ENCODE data around the gene GLG1.
"Not testable (repeated sequence)": the region's sequence is repeated elsewhere in the genome, so short reads cannot be mapped to it uniquely, and the experiment has no call there.

GLG1 gene

DNA sequence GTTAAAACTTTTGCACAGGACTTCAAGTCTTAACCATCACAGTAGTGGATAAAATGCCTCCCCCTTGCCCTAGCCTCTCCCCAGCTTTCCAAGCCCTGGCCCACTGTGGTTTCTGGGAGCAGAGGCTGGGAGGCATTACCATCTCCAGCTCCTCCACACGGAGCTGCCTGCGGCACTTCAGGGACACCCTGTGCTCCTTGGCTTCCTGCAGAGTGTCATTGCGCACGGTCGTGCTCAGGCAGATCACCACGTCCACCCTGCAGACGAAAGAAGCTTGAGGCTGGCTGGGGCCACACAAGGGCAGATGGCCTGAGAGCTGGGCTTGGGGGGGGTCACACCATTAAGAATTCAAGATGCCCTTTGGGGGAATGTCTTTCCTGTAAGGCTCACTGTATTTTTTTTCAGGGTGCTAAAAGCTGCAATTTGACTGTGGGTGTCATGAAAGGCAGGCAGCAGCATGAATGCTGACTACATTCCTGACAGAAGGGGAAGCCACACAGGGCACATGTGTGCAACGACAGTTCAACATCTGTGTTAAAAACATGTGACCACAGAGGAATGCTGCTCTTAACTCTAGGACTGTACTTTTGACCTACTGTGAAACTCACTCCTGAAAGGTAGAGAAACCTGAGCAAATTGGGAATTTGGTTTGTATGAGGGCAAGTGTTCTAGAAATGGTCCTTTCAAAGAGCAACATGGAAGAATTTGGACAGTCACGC, 137.9 kb downstream of the GLG1 start:
- no peak for DNase-seq

DNA sequence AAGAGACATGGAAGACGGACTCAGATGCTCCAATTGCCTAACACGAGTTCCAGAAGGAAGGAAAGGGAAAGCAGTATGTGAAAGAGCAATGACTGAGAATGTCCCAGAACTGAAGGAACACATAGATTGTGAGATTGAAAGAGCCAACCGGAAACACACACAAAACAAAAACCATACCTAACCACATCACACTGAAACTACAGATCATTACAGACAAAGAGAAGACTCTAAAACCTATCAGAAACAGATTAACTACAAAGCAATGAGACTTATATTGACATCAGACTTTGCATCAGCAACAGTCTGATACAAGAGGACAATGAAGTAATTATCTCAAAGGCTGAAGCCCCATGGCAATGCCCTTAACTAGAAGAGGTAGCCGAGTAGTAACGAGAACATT, 140.0 kb downstream of the GLG1 start:
- DNase-seq: no peak

- DNase-seq: no peak
Measured at GRCh38 chr16:74465851-74466685, 140.8 kb downstream of the GLG1 start.

DNA sequence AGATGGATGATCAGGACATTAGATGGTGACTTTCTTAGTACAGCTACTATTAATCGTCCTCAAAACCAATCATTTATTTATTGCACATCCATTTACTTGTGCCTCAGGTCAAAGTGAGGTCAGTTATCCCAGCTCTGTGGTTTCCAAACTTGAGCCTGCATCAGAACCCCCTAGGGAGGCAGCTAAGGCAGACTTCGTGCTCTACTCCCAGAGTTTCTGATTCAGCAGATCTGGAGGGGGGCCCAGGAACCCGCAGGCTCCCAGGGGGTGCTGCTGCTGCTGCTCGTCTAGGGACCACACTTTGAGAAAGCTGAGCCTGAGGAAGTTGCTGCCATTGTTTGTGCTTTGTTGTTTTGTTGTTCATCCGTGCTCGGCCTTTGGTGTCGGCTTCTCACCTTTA, 141.6 kb downstream of the GLG1 start:
- no peak for DNase-seq

DNA sequence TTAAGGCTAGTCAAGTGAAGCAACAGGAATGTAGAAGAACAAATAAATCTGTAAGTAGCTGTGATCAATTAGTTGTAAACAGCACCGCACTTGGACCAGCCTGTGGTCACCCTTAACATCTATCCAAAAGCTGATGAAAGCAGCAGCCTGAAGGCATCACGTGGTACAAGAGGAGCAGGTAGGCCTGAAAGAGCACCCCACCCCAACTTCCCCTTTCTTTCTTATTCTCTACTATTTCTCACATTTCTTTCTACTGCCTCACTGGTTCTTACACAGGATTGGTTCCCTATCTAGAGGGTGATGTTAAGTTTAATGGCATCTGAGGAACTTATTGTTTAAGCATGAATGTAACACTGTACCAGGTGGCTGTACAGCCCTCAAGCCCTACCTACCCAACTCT, 143.0 kb downstream of the GLG1 start:
- no peak for DNase-seq

DNA sequence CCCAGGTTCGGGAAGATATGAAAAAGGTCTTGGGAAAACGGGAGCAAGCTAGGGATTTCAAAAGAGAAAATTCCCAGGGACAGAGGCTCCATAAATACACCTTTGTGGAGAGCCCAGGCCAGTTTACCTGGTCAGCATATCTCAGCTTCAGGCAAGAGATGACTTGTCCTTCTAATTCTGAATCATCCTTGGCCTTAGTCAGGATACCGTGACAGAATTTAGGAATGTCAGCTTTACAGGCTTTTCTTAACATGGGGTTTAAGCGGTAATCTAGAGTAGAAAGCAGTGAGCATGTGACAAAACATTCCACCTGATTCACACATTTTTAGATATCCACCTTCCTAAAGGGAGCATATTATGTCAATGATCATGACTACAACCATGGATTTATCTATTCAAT, 144.6 kb downstream of the GLG1 start:
- no peak for DNase-seq

- DNase-seq: no peak
Measured at GRCh38 chr16:74461826-74462225, 145.1 kb downstream of the GLG1 start.

- DNase-seq: no peak
Measured at GRCh38 chr16:74460542-74460941, 146.4 kb downstream of the GLG1 start.

- DNase-seq: no peak
Measured at GRCh38 chr16:74456290-74456625, 150.7 kb downstream of the GLG1 start.

DNA sequence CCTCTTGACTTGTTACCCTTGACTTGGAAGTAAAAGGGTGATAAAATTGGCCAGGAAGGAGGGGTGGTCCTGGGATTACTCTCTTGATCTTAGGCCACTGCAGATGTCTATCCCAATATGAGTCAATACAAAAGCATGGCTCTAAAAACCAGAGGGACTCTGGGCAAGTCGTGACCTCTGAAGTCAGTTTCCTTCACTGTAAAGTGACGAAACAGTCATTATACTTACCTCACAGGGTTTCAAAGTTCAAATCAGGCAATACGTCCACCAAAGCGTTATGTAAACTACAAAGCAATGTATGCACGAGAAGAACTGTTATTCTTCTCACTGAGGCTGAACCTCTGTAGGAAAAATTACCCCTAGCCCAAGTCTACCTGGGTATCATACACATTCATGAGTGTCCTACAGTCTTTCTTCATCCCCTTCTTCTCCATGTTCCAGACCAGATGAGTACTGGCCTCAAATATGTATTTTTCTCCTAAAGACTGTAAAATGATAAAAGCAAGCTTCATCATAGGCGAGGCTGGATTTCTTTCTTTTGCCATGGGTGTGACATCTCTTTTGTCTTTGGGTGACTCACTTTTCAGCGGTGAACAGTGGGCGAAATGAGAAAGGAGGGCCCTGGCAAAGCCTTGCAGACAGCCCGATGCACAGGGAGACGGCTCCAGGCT, 151.2 kb downstream of the GLG1 start:
- no peak for DNase-seq

DNA sequence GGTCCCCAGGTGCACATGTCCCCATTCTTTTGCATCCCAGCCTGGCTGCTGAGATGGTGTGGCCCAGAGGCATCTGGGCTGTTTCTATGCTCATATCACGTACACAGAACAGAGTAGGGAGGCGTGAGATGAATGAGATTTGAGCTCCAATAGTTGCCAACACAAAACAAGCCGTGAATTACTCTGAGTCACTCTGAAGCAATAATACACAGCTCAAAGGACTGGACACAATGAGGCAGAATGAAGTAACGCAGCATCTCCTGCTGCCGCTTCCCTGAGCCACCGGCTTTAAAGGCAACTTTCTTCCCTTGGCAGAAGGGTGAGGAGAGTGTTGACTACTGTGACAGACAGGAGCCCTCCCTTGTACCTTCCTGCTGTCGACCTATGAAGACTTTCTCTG, 151.7 kb downstream of the GLG1 start:
- no peak for DNase-seq

- no peak for DNase-seq
Measured at GRCh38 chr16:74451951-74452758, 154.8 kb downstream of the GLG1 start.

DNA sequence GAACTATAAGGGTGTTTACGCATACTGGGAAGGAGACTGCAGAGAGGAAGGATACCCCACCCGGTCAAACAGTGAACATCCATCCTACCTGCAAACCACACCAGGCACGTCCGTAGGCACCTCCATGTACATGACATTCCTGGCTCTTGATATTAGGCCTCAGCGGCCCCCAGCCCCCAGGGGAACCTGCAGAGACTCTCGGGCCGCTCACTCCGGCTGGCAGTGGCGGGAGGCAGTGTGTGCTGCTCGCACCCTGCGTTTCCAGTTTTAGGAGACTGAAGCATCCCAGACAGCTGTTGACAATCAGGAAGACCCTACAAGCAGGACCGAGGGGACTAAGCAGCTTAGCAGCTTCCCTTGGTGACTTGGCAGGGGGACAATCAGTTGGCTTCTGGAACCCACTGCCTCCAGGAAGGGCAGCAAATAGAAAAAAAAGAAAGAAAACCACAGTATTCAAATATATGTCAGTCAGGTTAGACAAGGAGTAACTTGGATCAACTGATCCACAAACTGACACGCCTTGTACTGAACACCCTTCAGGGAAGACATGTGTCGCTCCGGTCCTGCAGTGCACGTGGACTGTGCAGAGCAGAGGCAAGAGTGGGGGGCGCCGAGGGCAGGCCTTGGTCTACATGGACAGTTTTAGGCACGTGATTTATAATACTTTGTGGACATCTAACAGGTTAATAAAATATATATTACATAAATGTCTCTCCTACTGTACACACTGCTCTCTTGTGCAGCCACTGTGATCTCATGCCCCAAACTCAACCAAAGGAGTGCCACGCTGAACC, 155.8 kb downstream of the GLG1 start:
- no peak for DNase-seq

DNA sequence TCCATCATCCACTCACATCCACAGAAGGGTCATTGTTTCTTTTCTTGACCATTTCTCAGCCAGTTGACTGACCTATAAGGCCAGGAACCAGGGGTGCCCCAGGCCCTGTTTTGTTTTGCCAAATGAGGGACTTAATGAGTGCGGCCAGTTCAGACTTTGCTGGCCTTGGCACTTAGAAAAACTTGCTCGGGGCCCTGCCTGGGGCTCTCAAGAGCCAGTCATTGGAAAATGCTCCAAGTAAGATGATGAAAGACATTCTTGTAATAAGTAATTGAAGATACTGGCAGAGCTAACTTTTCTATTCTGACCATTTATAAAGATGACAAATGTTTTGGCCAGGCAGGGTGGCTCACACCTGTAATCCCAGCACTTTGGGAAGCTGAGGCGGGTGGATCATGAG, 156.7 kb downstream of the GLG1 start:
- DNase-seq: no peak

DNA sequence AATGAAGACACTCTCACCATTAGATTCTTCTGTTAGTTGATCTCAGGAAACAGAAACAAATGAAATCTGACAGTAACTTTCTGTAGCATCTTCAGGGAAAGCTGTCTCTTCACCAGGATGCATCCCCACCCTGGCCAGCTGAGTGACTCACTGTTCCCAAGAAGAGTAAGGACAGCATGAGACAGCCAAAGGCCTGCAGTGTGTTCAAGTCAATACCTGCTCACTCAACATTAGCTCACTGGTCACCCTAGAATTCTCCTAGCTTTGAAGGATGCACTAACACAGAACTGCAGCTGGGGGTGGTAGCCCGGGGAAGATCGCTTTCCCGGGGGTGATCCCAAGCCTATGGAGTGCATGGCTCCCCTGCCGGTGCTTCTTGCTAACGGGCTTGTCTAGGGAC, 157.4 kb downstream of the GLG1 start:
- no peak for DNase-seq

GRCh38 chr16:74448990-74449389, 157.9 kb downstream of the GLG1 start:
- DNase-seq: no peak

DNA sequence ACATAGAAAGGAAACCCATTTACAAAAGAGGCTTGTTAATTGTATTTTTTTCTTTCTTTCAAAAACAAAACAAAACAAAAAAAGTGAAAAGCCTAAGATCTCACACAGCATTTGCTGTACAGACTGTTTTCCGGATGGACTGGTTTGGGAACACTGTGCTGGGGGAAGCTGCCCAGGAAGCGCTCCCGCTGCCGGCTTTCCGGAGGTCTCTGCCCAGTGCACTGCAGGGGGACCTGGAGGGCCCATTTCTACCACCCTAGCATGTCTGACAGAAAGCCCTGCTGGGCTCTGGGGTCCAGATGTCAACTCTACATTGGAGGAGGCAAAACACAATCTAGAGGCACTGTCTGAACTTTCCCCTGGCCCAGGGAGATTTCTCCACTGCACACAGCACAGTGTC, 159.3 kb downstream of the GLG1 start:
- no peak for DNase-seq

DNA sequence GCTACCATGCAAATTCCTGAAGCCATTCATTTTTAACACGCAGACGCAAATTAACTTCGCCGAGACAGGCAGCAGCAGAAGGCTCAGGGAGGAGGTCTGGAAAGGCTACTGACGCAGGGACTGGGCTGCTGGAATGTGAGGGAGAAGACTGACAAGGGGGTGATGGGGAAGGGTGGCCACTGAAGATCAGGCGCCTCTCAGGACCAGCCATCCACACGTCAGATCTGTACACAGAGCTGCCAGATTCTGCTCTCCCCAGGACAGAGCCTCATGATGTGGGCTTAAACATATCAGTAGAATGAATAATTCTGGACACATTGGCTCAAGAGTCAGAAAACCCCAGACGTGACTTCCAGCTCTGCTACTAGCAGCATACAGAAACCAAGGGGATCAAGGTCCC, 160.0 kb downstream of the GLG1 start:
- no peak for DNase-seq

DNA sequence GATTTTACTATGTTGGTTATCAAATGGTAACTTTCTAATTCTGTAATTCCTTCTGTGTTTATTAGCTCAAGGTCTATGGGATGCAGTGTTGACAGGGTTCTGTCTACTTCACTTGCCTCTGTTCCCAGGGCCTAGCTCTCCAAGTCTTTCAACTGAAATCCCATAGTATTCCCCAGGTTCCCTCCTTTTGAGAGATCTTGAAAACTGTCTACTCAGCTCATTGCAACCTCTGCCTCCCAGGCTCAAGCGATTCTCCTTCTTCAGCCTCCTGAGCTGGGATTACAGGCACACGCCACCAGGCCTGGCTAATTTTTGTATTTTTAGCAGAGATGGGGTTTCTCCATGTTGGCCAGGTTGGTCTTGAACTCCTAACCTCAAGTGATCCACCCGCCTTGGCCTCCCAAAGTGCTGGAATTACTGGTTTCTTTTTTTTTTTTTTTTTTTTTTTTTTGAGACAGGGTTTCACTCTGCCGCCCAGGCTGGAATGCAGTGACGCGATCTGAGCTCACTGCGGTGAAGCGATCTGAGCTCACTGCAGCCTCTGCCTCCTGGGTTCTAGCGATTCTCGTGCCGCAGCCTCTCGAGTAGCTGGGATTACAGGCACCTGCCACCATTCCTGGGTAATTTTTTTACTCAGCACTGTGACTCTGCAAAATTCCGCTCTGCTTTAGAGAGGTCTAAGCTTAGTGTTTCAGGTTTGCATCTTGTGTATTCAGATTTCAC, 163.1 kb downstream of the GLG1 start:
- DNase-seq: not testable (repeated sequence)

- DNase-seq: no peak
Measured at GRCh38 chr16:74439685-74440084, 167.2 kb downstream of the GLG1 start.

GRCh38 chr16:74438492-74438979, 168.4 kb downstream of the GLG1 start:
- no peak for DNase-seq

DNA sequence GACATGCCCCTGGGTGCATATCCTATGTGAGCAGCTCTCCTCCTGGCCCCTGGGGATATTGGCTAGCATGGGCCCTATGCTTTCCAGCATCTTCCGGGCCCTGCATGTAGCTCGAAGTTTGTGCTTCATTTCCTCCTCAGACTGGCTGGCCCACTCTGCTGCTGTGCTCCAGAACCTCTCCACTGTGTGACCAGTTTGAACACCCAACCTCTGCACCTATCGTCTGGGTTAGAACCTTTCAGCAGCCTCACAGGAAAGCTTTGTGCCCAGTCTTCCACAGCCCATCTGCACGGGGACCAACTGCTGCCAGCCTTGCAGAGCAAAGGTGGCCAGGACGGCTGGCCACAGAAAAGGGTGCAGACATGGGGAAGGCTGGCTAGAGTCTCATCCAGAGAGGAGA, 175.4 kb downstream of the GLG1 start:
- no peak for DNase-seq
